CMK (cell line): ENCODE measurements around the gene SIK3.

ENCODE experiments used
- DNase-seq: peaks from one replicate; pipeline ENCODE4 v3.0.0-alpha.2; 2010; ENCODE audit warnings: low read depth

The SIK3 gene

GRCh38 chr11:116930586-116930985 lies 167.6 kb downstream of the SIK3 start:
- DNase-seq, result no peak

- no peak for DNase-seq
Observed at GRCh38 chr11:116930177-116930576, 168.1 kb downstream of the SIK3 start.

- no peak for DNase-seq
Observed at GRCh38 chr11:116929414-116930090, 168.7 kb downstream of the SIK3 start.

GRCh38 chr11:116928845-116929244 lies 169.4 kb downstream of the SIK3 start:
- DNase-seq, result no peak

GRCh38 chr11:116928102-116928777 lies 170.0 kb downstream of the SIK3 start:
- no peak for DNase-seq

GRCh38 chr11:116927163-116927974 lies 170.9 kb downstream of the SIK3 start:
- DNase-seq, result no peak

- no peak for DNase-seq
Observed at GRCh38 chr11:116925050-116925449, 173.2 kb downstream of the SIK3 start.

GRCh38 chr11:116918925-116919655 lies 179.1 kb downstream of the SIK3 start:
- DNase-seq, result no peak

GRCh38 chr11:116917632-116918031 lies 180.6 kb downstream of the SIK3 start:
- no peak for DNase-seq

GRCh38 chr11:116916886-116917285 lies 181.3 kb downstream of the SIK3 start:
- no peak for DNase-seq

- no peak for DNase-seq
Observed at GRCh38 chr11:116916052-116916451, 182.2 kb downstream of the SIK3 start.

- DNase-seq, result no peak
Observed at GRCh38 chr11:116913000-116913399, 185.2 kb downstream of the SIK3 start.

GRCh38 chr11:116911976-116912734 lies 186.1 kb downstream of the SIK3 start:
- DNase-seq, result no peak

- DNase-seq, result no peak
Observed at GRCh38 chr11:116910847-116911246, 187.4 kb downstream of the SIK3 start.

- no peak for DNase-seq
Observed at GRCh38 chr11:116910378-116910777, 187.8 kb downstream of the SIK3 start.

GRCh38 chr11:116909245-116909644 lies 189.0 kb downstream of the SIK3 start:
- no peak for DNase-seq

GRCh38 chr11:116906479-116906878 lies 191.7 kb downstream of the SIK3 start:
- no peak for DNase-seq

GRCh38 chr11:116903090-116903489 lies 195.1 kb downstream of the SIK3 start:
- no peak for DNase-seq

GRCh38 chr11:116901964-116902688 lies 196.1 kb downstream of the SIK3 start:
- DNase-seq, result no peak

- DNase-seq, result no peak
Observed at GRCh38 chr11:116901211-116901610, 197.0 kb downstream of the SIK3 start.

- DNase-seq, result no peak
Observed at GRCh38 chr11:116896211-116896610, 202.0 kb downstream of the SIK3 start.
